ENCODE data around the gene MTERF1.

DNA sequence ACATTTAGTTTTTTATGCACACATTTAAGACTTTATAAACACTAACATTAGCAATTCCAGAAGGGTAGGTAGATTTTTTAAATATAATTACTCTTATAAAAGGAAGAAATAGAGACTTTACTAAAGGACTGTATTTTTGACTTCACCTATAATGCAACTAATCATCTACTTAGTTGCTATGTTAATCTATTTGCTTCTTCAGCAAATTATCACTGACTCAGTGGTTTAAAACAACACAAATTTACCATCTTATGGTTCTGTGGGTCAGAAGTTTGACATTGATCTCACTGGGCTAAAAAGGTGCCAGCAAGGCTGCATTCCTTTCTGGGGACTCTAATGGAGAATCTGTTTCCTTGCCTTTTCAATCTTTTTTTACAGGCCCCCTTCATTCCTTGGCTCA is 7.6 kb downstream of the MTERF1 start:
- no peak for TF ChIP-seq KLF13 (CRISPR knock-in tag; IDR thresholded peaks at IDR 0.05)
- TF ChIP-seq IRX3 (CRISPR knock-in tag; IDR thresholded peaks at IDR 0.05; ENCODE audit: borderline replicate concordance, low read depth) = no peak
- TF ChIP-seq CHD2 (IDR thresholded peaks at IDR 0.05; ENCODE audit: low read depth, low read length) = no peak
